Nephron (organoid): ENCODE results near the gene MSLN.
A peak's percentile ranks its signal among the peaks of the same experiment; 100 is the strongest.
"Not testable (repeated sequence)": the region's sequence is repeated elsewhere in the genome, so short reads cannot be mapped to it uniquely, and the experiment has no call there.

Source experiments
- H3K27ac Mint-ChIP-seq, 3 experiments: 2 replicates each; pipeline ENCODE4 v1.8.0; 2020; ENCODE audit warnings: mixed read lengths in 3 of 3, mild to moderate bottlenecking in 2 of 3, moderate library complexity in 1 of 3
- H3K27me3 Mint-ChIP-seq: 2 replicates; pipeline ENCODE4 v1.8.0; 2021; ENCODE audit warnings: low read depth, mild to moderate bottlenecking, moderate library complexity, mixed read lengths
- H3K36me3 Mint-ChIP-seq: 2 replicates; pipeline ENCODE4 v1.8.0; 2020; ENCODE audit warnings: low read depth, mixed read lengths
- H3K4me1 Mint-ChIP-seq: 2 replicates; pipeline ENCODE4 v1.8.0; 2020; ENCODE audit warnings: mixed read lengths
- H3K4me3 Mint-ChIP-seq, 3 experiments: 2 replicates each; pipeline ENCODE4 v1.8.0; 2020; ENCODE audit warnings: mild to moderate bottlenecking in 3 of 3, mixed read lengths in 3 of 3, moderate library complexity in 2 of 3
- H3K9me3 Mint-ChIP-seq: 2 replicates; pipeline ENCODE4 v1.8.0; 2020; ENCODE audit warnings: mixed read lengths
- CTCF ChIP-seq, 3 experiments: fragments of 200-600 bp; sonication (generic); IDR thresholded peaks; one replicate each; pipeline ENCODE4 v1.5.0; 2021; ENCODE audit warnings: antibody characterized with exemption in 3 of 3; ENCODE audit not compliant: unreplicated experiment in 3 of 3

The MSLN gene

GRCh38 chr16:750485-750884 is 10.0 kb upstream of the MSLN start:
- H3K27ac Mint-ChIP-seq = peak overlapping the region in 1 of 3 experiments; percentile 61
- no peaks in the 10 kb centered on the region for H3K36me3 Mint-ChIP-seq
- peaks cover 28% of the 10 kb centered on the region for H3K27me3 Mint-ChIP-seq
- H3K4me1 Mint-ChIP-seq = no peaks in the 10 kb centered on the region
- no peak for TF ChIP-seq CTCF (IDR thresholded peaks at IDR 0.05; ENCODE audit: unreplicated experiment in 3 of 3)
- no peaks in the 10 kb centered on the region for H3K9me3 Mint-ChIP-seq
- H3K4me3 Mint-ChIP-seq = no peak overlapping the region

GRCh38 chr16:751152-752006 is 9.2 kb upstream of the MSLN start:
- Mint-ChIP-seq H3K27me3 (peaks cover 28% of the 10 kb centered on the region), H3K4me1 (no peaks in the 10 kb centered on the region), H3K4me3 (no peak overlapping the region), H3K9me3 (peaks cover under 1% of the 10 kb centered on the region), H3K36me3 (no peaks in the 10 kb centered on the region), H3K27ac (peak overlapping the region in 1 of 3 experiments; percentile 67)
- TF ChIP-seq CTCF (IDR thresholded peaks at IDR 0.05; ENCODE audit: unreplicated experiment in 3 of 3) = no peak

GRCh38 chr16:752007-752312 is 8.6 kb upstream of the MSLN start:
- TF ChIP-seq CTCF (IDR thresholded peaks at IDR 0.05; ENCODE audit: unreplicated experiment in 3 of 3) = no peak
- Mint-ChIP-seq H3K9me3 (peaks cover 3% of the 10 kb centered on the region), H3K27me3 (peaks cover 28% of the 10 kb centered on the region), H3K36me3 (no peaks in the 10 kb centered on the region), H3K27ac (peak overlapping the region in 1 of 3 experiments; percentile 67), H3K4me1 (no peaks in the 10 kb centered on the region), H3K4me3 (no peak overlapping the region)

GRCh38 chr16:754121-754607 is 6.4 kb upstream of the MSLN start:
- H3K4me3 Mint-ChIP-seq, H3K9me3 Mint-ChIP-seq, H3K36me3 Mint-ChIP-seq, H3K4me1 Mint-ChIP-seq, H3K27ac Mint-ChIP-seq: not testable (repeated sequence)
- H3K27me3 Mint-ChIP-seq = peaks cover 28% of the 10 kb centered on the region

GRCh38 chr16:754656-755055 is 5.9 kb upstream of the MSLN start:
- Mint-ChIP-seq H3K27me3 (peaks cover 28% of the 10 kb centered on the region), H3K9me3 (peaks cover 3% of the 10 kb centered on the region), H3K36me3 (no peaks in the 10 kb centered on the region), H3K4me1 (peaks cover 2% of the 10 kb centered on the region), H3K4me3 (no peak overlapping the region), H3K27ac (no peak overlapping the region)
- TF ChIP-seq CTCF (IDR thresholded peaks at IDR 0.05; ENCODE audit: unreplicated experiment in 3 of 3) = no peak

GRCh38 chr16:756428-756827 is 4.1 kb upstream of the MSLN start:
- Mint-ChIP-seq H3K36me3 (no peaks in the 10 kb centered on the region), H3K9me3 (peaks cover 3% of the 10 kb centered on the region), H3K4me3 (no peak overlapping the region), H3K4me1 (peaks cover 4% of the 10 kb centered on the region), H3K27ac (no peak overlapping the region), H3K27me3 (peaks cover 22% of the 10 kb centered on the region)
- TF ChIP-seq CTCF (IDR thresholded peaks at IDR 0.05; ENCODE audit: unreplicated experiment in 3 of 3) = no peak
